GM18858 (cell line): ENCODE data around the gene BSCL2.
"Not testable (repeated sequence)": the region's sequence is repeated elsewhere in the genome, so short reads cannot be mapped to it uniquely, and the experiment has no call there.

ENCODE experiments used
- ATAC-seq: cut with Tn5 transposase; IDR thresholded peaks from one replicate; pipeline ENCODE4 v1.9.1; 2021; ENCODE audit not compliant: unreplicated experiment

Gene BSCL2

GRCh38 chr11:62664405-62665074 lies 42.7 kb downstream of the BSCL2 start:
- ATAC-seq = peak; percentile 11

GRCh38 chr11:62656796-62657429 lies 50.3 kb downstream of the BSCL2 start:
- ATAC-seq = no peak

- ATAC-seq = no peak
These were observed 52.9 kb downstream of the BSCL2 start for GRCh38 chr11:62654297-62654696.

- ATAC-seq = no peak
These were observed 54.8 kb downstream of the BSCL2 start for GRCh38 chr11:62652161-62653006.

DNA sequence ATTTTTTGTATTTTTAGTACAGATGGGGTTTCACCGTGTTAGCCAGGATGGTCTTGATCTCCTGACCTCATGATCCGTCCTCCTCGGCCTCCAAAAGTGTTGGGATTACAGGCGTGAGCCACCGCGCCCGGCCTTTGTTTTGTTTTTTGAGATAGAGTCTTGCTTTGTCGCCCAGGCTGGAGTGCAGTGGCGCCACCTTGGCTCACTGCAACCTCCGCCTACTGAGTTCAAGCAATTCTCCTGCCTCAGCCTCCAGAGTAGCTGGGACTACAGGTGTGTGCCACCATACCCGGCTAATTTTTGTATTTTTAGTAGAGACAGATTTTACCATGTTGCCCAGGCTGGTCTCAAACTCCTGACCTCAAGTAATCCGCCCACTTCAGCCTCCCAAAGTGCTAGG lies 56.9 kb downstream of the BSCL2 start:
- not testable (repeated sequence) for ATAC-seq

- no peak for ATAC-seq
These were observed 57.7 kb downstream of the BSCL2 start for GRCh38 chr11:62649486-62649885.

DNA sequence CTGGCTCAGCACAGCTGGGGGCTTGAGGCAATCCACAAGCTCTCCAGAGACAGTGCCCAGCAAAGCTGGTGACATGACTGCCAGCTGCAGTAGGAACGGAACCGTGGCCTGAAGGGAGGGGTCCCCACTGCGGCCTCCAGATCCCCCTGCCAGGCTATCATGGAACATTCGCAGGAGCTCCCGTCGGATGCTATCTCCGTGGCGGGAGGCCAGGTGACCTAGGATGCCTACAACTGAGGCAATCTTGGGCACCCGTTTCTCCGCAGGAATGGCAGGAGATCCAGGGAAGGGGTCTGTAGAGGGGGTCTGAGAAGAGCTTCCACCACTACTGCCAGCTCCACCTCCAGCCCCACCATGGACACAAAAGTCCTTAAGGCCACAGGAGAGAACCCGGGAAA lies 58.3 kb downstream of the BSCL2 start:
- ATAC-seq = no peak

DNA sequence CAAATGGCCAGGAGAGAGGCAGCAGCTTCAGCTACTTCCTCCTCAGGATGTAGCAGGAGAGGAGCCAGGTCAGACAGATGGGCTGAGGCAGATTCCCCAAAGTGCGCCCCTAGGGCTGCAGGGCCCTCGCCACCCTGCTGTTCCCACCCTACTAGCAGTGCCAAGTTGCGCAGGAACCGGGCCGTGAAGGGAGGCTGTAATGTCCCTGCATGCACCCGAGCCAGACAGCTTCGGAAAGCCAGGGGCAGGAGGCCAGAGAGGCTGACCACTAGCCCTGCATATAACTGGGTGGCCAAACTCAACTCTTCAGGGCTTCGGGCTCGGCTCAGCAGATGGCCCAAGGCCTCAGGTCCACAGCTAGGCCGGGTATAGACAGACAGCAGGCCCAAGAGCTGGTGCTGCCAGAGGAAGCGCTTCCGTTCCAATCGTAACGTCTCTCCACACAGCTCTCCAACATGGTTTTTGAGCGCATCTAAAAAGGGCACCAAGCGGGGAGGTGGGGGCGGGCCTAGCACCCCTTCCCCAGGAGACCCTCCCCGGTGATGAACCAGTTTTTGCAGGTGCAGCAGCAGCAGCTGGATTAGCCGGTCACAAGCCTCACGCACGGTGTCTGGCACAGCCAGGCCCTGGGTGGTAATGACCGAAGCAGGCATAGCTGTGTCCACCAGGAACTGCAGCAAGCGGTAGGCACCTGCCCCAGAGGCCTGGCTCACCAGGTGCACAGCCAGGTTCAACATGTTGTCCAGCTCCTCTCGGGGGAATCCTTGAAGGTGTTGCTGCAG lies 58.8 kb downstream of the BSCL2 start:
- ATAC-seq = no peak

DNA sequence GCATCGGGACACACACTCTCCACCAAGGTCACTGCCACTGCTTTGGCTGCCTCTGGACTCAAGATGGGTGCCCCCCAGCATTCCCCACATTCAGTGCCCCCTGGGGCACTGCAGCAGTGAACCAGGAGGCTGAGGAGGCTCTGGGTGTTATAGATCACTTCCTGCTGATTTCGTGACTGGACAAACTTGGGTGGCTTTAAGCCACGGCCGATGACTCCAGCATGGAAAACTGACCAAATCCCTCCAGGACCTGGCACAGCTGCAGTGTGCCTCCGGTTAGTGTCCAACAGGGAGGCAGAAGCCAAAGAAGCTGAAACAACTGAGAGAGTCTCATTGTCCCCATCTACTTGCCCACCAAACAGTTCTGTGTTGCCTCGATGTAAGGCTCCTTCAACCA lies 59.6 kb downstream of the BSCL2 start:
- ATAC-seq = no peak

DNA sequence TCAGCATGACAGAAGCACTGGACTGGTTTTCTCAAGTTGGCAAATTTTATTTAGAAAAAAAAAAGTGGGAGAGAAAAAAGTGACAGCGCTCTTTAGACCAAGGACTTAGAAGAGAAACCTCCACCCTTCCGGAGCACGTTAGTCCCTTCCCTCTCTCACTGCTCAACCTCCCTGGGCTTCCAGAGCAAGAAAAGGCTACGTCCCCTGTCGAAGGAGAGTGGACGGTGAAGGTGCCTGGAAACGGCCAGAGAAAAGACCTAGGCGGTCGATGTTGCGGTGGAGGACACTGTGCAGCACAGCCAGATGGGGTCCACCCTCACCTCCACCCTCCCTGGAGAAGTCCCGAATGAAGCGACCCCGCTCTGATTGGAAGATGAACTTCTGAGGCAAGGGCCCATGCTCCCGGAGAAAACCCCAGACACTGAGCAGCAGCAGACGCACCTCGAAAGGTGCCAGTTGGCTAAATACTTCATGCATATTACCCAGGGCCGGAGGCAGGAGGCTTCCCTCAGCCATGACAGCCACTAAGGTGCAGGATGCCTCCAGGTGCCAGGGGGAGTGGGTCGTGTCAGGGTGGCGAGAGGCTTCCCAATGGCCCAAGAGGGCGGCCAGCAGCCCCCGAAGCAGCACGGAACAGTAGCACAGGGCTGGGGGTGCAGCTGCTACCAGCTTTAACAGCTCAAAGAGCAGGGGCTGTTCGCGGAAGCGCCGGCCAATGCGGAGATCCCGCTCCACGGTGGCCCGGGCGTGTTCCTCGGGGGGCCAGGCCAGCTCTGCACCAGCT lies 60.2 kb downstream of the BSCL2 start:
- no peak for ATAC-seq

- ATAC-seq = peak; percentile 72
These were observed 61.0 kb downstream of the BSCL2 start, which contains the start of gene GANAB for GRCh38 chr11:62645946-62646824. TSS of gene GANAB (minus strand) at chr11:62646613. CDS start at chr11:62646599, 14 bp downstream.

GRCh38 chr11:62645671-62645945 lies 61.6 kb downstream of the BSCL2 start:
- no peak for ATAC-seq

DNA sequence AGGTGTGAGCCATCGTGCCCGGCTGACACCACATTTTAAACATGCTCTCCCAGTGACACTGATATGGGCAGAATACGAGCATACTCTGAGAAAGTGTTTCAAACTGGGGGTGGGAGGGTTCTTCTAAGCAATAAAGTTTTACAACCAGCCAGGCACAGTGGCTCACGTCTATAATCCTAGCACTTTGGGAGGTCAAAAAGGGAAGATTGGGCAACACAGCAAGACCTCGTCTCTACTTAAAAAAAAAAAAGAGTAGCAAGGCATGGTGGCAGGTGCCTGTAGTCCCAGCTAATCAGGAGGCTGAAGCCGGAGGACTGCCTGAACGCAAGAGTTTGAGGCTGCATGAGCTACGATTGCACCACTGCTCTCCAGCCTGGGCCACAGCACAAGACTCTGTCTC lies 63.0 kb downstream of the BSCL2 start:
- no peak for ATAC-seq
